ENCODE data around the gene LCP2.

Gene LCP2

DNA sequence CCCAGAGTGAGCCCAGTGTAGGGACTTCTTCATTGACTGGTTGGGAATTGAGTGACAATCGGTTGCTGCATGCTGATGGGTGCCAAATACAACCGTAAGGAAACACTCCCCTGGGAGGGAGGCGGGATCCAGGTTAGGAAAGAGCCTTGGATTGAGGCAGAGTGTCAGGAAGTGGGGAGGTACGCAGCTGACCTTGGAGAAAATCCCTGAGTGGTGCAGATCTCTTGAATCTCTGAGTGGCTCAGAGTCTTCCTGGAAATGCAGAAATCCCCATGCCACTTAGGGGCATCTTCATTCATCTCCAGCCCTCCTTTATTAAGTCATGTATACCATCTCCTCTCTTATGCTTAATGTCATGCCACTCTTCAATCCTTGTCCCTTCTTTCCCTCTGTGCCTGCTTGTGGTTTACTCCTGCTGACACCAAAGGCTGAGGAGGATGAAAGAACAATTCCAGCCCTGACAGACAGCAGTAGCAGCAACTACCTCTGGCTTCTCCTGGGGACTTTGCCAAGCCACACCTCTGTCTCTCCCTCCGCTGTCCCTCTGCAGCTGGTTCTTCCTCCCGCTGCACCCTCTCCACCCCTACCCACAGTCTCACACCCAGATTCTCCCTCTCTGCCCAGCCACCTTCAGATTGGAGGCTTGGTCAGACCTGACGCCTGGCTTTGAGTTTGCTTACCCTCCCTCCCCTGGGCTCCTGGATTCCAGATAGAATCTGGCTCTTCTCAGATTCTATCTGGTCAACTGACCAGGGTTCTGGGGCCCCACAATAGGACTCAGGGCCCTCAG lies 14.1 kb upstream of the LCP2 start:
- Histone ChIP-seq H3K4me1 (peaks cover under 1 to 27% (median 16%) of the 10 kb centered on the region in 4 donors), H3K4me3 (no peak overlapping the region), H3K27ac (no peak overlapping the region)

DNA sequence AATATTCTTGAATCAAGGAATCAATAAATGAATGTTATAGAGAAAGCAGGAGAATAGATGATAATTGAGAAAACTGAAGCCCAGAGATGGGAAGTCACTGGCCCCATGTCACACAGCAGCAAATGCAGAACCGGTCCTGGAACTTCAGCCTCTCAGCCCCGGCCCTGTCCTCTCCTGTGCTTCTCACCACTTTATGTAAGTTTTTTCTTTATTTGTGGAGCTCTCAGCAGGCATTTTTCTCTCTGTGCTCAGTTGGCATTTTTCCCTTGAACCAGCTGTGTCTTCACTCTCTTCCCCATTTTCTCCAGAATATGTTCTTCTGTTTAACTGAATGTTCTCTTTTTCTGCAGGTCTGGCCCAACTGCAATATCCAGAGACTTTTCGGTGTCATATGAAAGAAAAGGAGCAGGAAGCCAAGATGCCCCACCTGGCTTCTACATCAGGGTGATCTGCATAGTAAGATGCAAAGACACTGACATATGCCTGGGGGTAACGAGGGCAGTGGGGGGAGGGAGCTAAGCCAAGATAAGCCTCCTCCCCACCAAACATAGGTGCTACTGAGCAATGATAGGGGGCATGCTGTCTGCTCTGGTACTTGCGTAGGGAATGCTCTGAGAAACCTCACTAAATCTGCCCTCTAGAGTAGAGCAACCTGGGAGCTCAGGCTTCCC lies 12.8 kb upstream of the LCP2 start:
- peaks cover 4 to 29% (median 19%) of the 10 kb centered on the region in 4 donors for H3K4me1 ChIP-seq
- intact Hi-C loops (cut with DNase I; ENCODE audit: low total_unique reads): no loop called here

More for the DNA sequence above, 14.1 kb upstream of the LCP2 start:
- TF ChIP-seq, protein P1, sequence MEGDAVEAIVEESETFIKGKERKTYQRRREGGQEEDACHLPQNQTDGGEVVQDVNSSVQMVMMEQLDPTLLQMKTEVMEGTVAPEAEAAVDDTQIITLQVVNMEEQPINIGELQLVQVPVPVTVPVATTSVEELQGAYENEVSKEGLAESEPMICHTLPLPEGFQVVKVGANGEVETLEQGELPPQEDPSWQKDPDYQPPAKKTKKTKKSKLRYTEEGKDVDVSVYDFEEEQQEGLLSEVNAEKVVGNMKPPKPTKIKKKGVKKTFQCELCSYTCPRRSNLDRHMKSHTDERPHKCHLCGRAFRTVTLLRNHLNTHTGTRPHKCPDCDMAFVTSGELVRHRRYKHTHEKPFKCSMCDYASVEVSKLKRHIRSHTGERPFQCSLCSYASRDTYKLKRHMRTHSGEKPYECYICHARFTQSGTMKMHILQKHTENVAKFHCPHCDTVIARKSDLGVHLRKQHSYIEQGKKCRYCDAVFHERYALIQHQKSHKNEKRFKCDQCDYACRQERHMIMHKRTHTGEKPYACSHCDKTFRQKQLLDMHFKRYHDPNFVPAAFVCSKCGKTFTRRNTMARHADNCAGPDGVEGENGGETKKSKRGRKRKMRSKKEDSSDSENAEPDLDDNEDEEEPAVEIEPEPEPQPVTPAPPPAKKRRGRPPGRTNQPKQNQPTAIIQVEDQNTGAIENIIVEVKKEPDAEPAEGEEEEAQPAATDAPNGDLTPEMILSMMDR (IDR thresholded peaks at IDR 0.05): no peak
- Histone ChIP-seq H3K27me3 (no peaks in the 10 kb centered on the region), H3K36me3 (no peaks in the 10 kb centered on the region), H3K9me3 (no peaks in the 10 kb centered on the region)
- intact Hi-C loops (cut with DNase I; ENCODE audit: low total_unique reads): no loop called here
- no peak for DNase-seq

DNA sequence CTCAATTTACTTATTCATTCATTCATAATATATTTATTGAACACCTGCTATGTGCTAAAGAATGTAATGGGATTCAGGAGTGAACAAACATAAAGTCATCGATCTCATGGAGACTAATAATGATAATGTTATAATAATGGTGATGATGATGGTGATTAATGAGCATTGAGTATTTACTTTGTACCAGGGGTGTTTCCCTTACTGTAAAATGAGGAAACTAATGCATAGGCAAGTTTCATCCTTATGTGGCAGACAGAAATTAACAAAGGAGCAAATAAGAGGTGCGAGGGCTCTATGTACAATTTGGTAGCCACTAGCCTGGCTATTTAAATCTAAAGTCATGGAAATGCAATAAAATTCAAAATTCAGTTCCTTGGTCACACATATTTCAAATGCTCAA lies 11.1 kb upstream of the LCP2 start:
- no peak overlapping the region for H3K4me3 ChIP-seq
- H3K4me1 ChIP-seq: peaks cover 4 to 17% (median 12%) of the 10 kb centered on the region in 4 donors
- intact Hi-C loops (cut with DNase I; ENCODE audit: low total_unique reads): no loop called here
- H3K27me3 ChIP-seq: no peaks in the 10 kb centered on the region
- peak overlapping the region in 1 of 2 donors; percentile 30 for H3K27ac ChIP-seq
- no peak for DNase-seq
- no peaks in the 10 kb centered on the region for H3K36me3 ChIP-seq
- H3K9me3 ChIP-seq: no peaks in the 10 kb centered on the region
- TF ChIP-seq, protein P1 (IDR thresholded peaks at IDR 0.05): no peak

More for the DNA sequence above, 12.8 kb upstream of the LCP2 start:
- Histone ChIP-seq H3K27ac (no peak overlapping the region), H3K36me3 (no peaks in the 10 kb centered on the region), H3K9me3 (no peaks in the 10 kb centered on the region), H3K4me3 (no peak overlapping the region), H3K27me3 (no peaks in the 10 kb centered on the region)
- TF ChIP-seq, protein P1 (IDR thresholded peaks at IDR 0.05): no peak
- DNase-seq: no peak

DNA sequence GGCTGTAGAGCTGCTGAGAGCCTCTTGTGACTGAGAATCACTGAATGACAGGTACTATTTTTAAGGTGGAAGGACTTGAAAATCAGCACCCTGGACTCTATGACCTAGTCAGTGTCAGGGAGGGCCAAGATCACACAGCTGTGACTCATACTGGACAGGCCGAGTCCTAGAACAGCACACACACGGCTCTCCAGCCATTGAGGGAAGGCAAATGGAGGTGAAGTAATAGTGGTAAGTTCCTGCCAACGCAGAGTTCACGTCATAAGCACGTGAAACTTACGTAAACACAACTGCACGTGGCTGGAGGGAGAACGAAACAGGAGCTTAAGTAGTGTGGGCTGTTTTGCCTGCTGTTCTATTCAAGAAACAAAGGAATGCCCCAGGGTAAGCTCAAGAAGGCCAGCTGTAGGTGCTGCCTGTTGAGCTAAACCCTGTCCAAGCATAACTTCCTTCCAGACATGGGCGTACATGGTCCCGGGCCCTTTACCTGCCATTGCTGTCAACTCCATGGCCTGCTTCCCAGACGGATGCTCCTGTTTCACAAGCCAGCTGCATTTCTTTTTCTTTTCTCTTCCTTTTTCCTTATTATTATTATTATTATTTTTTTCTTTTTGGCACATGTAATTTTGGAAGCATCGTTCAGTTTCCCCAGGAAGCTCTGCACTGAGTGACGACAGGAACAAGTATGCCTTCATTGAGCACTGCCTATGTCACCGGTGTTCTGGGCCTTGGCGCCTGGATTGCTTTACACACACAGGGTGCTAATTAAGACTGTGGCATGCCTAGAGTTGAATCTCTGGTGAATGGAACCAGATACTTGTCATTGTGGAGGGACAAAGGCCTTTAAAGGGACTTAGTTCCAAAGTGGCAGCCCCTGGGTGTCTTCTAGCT lies 10.2 kb upstream of the LCP2 start:
- TF ChIP-seq, protein P1 (IDR thresholded peaks at IDR 0.05): no peak
- Histone ChIP-seq H3K9me3 (no peaks in the 10 kb centered on the region), H3K36me3 (no peaks in the 10 kb centered on the region), H3K4me3 (no peak overlapping the region), H3K27ac (peak overlapping the region in 1 of 2 donors; percentile 30), H3K4me1 (peaks cover 4 to 26% (median 18%) of the 10 kb centered on the region in 4 donors), H3K27me3 (no peaks in the 10 kb centered on the region)
- peak; percentile 87 to 91 for DNase-seq
- intact Hi-C loops (cut with DNase I; ENCODE audit: low total_unique reads): no loop called here

DNA sequence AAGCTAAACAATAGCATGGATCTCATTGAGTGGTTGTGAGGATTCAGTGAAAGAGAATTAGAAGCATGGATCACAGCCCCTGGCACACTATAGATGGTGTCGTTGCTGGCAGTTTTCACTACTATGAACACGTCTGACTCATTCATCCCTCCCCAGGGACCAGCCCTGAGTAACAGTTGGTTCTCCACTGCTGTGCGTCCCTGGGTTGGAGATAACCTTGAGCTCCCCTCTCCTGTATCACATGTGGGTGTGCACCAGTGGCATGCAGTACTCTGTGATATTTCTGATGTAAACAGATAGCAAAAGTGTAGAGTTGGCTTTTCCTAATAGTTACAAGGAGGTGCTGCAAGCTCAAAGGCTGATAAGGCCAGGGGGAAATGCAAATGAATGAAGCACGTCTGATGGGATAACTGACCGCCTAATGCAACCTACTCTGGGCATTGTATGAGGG lies 8.8 kb upstream of the LCP2 start:
- peak overlapping the region in 1 of 2 donors; percentile 32 for H3K27ac ChIP-seq
- no peaks in the 10 kb centered on the region for H3K36me3 ChIP-seq
- peaks cover 4 to 30% (median 22%) of the 10 kb centered on the region in 4 donors for H3K4me1 ChIP-seq
- H3K4me3 ChIP-seq: no peak overlapping the region
- intact Hi-C loops (cut with DNase I; ENCODE audit: low total_unique reads): no loop called here
- no peaks in the 10 kb centered on the region for H3K9me3 ChIP-seq
- H3K27me3 ChIP-seq: no peaks in the 10 kb centered on the region
- TF ChIP-seq, protein P1 (IDR thresholded peaks at IDR 0.05): no peak
- DNase-seq: peak; percentile 88 to 90
